Endothelial cell of umbilical vein (primary cell): ENCODE results near the gene ROPN1L. TPM values are rescaled to one million over a fixed set of nuclear protein-coding genes. Genes with fewer than 3 reads are reported as not detected.

Experiments used
- BruUV-seq: library from RNA; stranded (reverse); fragments of 400-500 nt; replicated peaks from 2 replicates; lab custom pipeline; 2021; lab: Mats Ljungman, UMichigan
- CTCF ChIA-PET: fragments of 300-600, 350-600 bp; sonication (Branson Sonifier 250); formaldehyde crosslinking; loops from one replicate; lab custom pipeline; 2021; ENCODE audit warnings: antibody characterized with exemption, inconsistent platforms; lab: Charles Lee
- POLR2A ChIA-PET: fragments of 300-600, 350-600 bp; sonication (Branson Sonifier 250); formaldehyde crosslinking; loops from one replicate; lab custom pipeline; 2021; ENCODE audit warnings: antibody characterized with exemption, inconsistent platforms; lab: Charles Lee
- DNase-seq: peaks from one replicate; pipeline ENCODE4 v3.0.0-alpha.2; 2011; ENCODE audit warnings: low read depth, low spot score
- FAIRE-seq: peaks from 2 replicates; lab custom pipeline; 2011; peaks lifted over from hg19 to GRCh38; lab: Jason Lieb, UNC
- H2AFZ ChIP-seq: 2 replicates; pipeline ENCODE4 v1.6.0; 2012; ENCODE audit warnings: low read depth, low read length, control low read depth, inconsistent platforms
- H3K27ac ChIP-seq: 2 replicates; pipeline ENCODE4 v1.5.1; 2011; ENCODE audit warnings: low read depth, mild to moderate bottlenecking, control low read depth, low read length, moderate library complexity; ENCODE audit not compliant: insufficient read depth
- H3K27me3 ChIP-seq, 2 experiments: 2 replicates each; pipeline versions ENCODE4 v1.6.0 to v1.6.1; 2011; ENCODE audit warnings: low read length in 2 of 2, mixed read lengths in 1 of 2; ENCODE audit not compliant: control insufficient read depth in 2 of 2, insufficient read depth in 2 of 2
- H3K36me3 ChIP-seq, 2 experiments: 2 replicates in 1 of 2; 3 replicates in 1 of 2; pipeline ENCODE4 v1.5.1; 2011; ENCODE audit warnings: low read length in 2 of 2, mild to moderate bottlenecking in 1 of 2, moderate library complexity in 1 of 2; ENCODE audit not compliant: control insufficient read depth in 2 of 2, insufficient read depth in 2 of 2; ENCODE audit errors: extremely low read depth in 1 of 2
- H3K4me1 ChIP-seq: 3 replicates; pipeline ENCODE4 v1.5.1; 2011; ENCODE audit warnings: mild to moderate bottlenecking, low read length; ENCODE audit not compliant: control insufficient read depth, insufficient read depth; ENCODE audit errors: extremely low read depth
- H3K4me2 ChIP-seq: 2 replicates; pipeline ENCODE4 v1.6.1; 2011; ENCODE audit warnings: low read length, control low read depth, mixed read lengths; ENCODE audit not compliant: insufficient read depth
- H3K4me3 ChIP-seq, 3 experiments: fragments of 200-600 bp in 1 of 3; sonication (generic), shearing (Covaris generic) in 1 of 3; replicated peaks in 1 of 3; 2 replicates each; pipeline ENCODE4 v1.5.1; 2011 to 2016; ENCODE audit warnings: control low read depth in 3 of 3, low read length in 3 of 3, mild to moderate bottlenecking in 2 of 3, inconsistent platforms in 1 of 3, low read depth in 1 of 3, moderate library complexity in 1 of 3; ENCODE audit not compliant: insufficient read depth in 1 of 3
- H3K79me2 ChIP-seq: 2 replicates; pipeline ENCODE4 v1.6.0; 2012; ENCODE audit warnings: low read length, inconsistent platforms; ENCODE audit not compliant: control insufficient read depth, insufficient read depth
- H3K9ac ChIP-seq: replicated peaks from 2 replicates; pipeline ENCODE3; 2011; ENCODE audit warnings: low read length, control low read depth; ENCODE audit not compliant: insufficient read depth; ENCODE audit errors: extremely low read depth
- H3K9me1 ChIP-seq: replicated peaks from 3 replicates; pipeline ENCODE4 v1.6.0; 2011; ENCODE audit warnings: mild to moderate bottlenecking, low read length; ENCODE audit not compliant: control insufficient read depth, insufficient read depth; ENCODE audit errors: extremely low read depth
- H3K9me3 ChIP-seq: replicated peaks from 2 replicates; pipeline ENCODE4 v1.5.1; 2012; ENCODE audit warnings: low read length, inconsistent platforms; ENCODE audit not compliant: control insufficient read depth, insufficient read depth
- H4K20me1 ChIP-seq: replicated peaks from 2 replicates; pipeline ENCODE3; 2011; ENCODE audit warnings: mild to moderate bottlenecking, low read length; ENCODE audit not compliant: control insufficient read depth, insufficient read depth; ENCODE audit errors: extremely low read depth
- CTCF ChIP-seq, 2 donors: IDR thresholded peaks; 1 replicate in 1 of 2; 2 replicates in 1 of 2; pipeline ENCODE4 v1.5.1; 2011; ENCODE audit warnings: low read length in 2 of 2, mild to moderate bottlenecking in 2 of 2, moderate library complexity in 2 of 2, control low read depth in 1 of 2, inconsistent platforms in 1 of 2, low read depth in 1 of 2; ENCODE audit not compliant: insufficient read depth in 1 of 2; ENCODE audit errors: extremely low read depth in 1 of 2
- EZH2 ChIP-seq: IDR thresholded peaks from 2 replicates; pipeline ENCODE4 v1.6.1; 2012; ENCODE audit warnings: borderline replicate concordance, low read depth, mild to moderate bottlenecking, moderate library complexity, low read length, inconsistent platforms; ENCODE audit not compliant: severe bottlenecking
- FOS ChIP-seq: IDR thresholded peaks from 2 replicates; pipeline ENCODE4 v1.6.1; 2011; ENCODE audit warnings: mild to moderate bottlenecking, low read length, moderate library complexity, borderline replicate concordance; ENCODE audit not compliant: insufficient read depth
- GATA2 ChIP-seq: IDR thresholded peaks from 2 replicates; pipeline ENCODE4 v1.7.0; 2011; ENCODE audit warnings: low read depth, mild to moderate bottlenecking, moderate library complexity, mixed read lengths, low read length; ENCODE audit not compliant: insufficient read length, insufficient read depth
- JUN ChIP-seq: IDR thresholded peaks from 2 replicates; pipeline ENCODE4 v1.6.1; 2011; ENCODE audit warnings: borderline replicate concordance, low read depth; ENCODE audit not compliant: insufficient read length, insufficient read depth
- MYC ChIP-seq: IDR thresholded peaks from one replicate; pipeline ENCODE4 v1.6.1; 2011; ENCODE audit warnings: mild to moderate bottlenecking, low read depth, low read length
- POLR2A ChIP-seq: IDR thresholded peaks from 2 replicates; pipeline ENCODE4 v1.6.1; 2012; ENCODE audit warnings: low read depth, mild to moderate bottlenecking, control low read depth, low read length
- POLR2AphosphoS5 ChIP-seq: IDR thresholded peaks from 2 replicates; pipeline ENCODE4 v1.6.1; 2012; ENCODE audit warnings: low read depth, mild to moderate bottlenecking, control low read depth, low read length, moderate library complexity; ENCODE audit not compliant: insufficient read depth
- dilution Hi-C: fragments of 300-500 bp; cut with MboI; formaldehyde crosslinking; loops from one replicate; pipeline ENCODE4 v1.15.0; 2019; ENCODE audit warnings: low sequenced_read_pairs; ENCODE audit not compliant: extremely low pct_ligation_motif_present
- intact Hi-C: fragments of 100-400 bp; cut with micrococcal nuclease; formaldehyde crosslinking; loops from one replicate; pipeline ENCODE4 v1.10.0; 2022
- polyA plus RNA-seq, 4 experiments: library from polyadenylated mRNA; depleted of rRNA in 3 of 4; stranded (reverse) in 3 of 4; unstranded in 1 of 4; fragments of >200 nt; gene quantifications; 2 replicates each; pipeline versions ENCODE4 v1.2.1 to v1.2.3, GENCODE V29; 2011 to 2012; ENCODE audit warnings: missing spikeins in 1 of 4
- total RNA-seq: library from RNA; stranded (reverse); gene quantifications from 2 replicates; pipeline ENCODE4 v1.2.3, GENCODE V29; 2021
- TF ChIP-seq, protein P1 (sequence below): IDR thresholded peaks from 2 replicates; pipeline ENCODE4 v1.6.1; 2011; ENCODE audit not compliant: insufficient read depth, insufficient read length

The ROPN1L gene
- total and polyA plus RNA-seq, 2 donors (not counting 3 experiments of a cell fraction or from before 2014, with no cell fraction given) = 0.30 to 0.60 TPM

DNA sequence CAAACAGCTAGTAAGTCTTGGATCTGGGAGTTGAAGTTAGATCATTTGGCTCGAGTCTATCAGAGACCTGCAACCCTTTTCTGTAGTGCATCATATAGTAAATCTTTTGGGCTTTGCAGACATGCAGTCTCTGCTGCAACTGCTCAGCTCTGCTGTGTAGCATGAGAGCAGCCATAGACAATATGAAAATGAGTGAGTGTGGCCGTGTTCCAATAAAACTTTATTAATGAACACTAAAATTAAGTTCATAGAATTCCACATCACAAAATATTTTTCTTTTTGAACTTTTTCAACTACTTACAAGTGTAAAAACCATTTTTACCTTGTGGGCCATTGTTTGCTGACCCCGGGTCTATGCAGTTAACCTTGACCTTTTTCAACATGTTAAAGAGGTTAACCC lies 35.2 kb downstream of the ROPN1L start:
- Histone ChIP-seq H4K20me1 (no peaks in the 10 kb centered on the region), H3K27me3 (peaks cover 0 to 6% of the 10 kb centered on the region in 2 experiments), H3K9me1 (no peaks in the 10 kb centered on the region), H3K4me2 (no peak overlapping the region), H3K9me3 (no peaks in the 10 kb centered on the region), H3K79me2 (no peaks in the 10 kb centered on the region), H3K4me3 (no peak overlapping the region), H3K36me3 (no peaks in the 10 kb centered on the region), H3K9ac (no peak overlapping the region), H2AFZ (no peak overlapping the region), H3K27ac (no peak overlapping the region), H3K4me1 (no peaks in the 10 kb centered on the region)
- ChIA-PET POLR2A (no interaction called here), CTCF (interaction anchor here (1.2 to 1.4 kb wide), 2 partner anchors 13 to 151 kb away, joined by 3 to 5 read pairs; no protein-coding TSS in a partner anchor)
- intact Hi-C loops (no loop called here), dilution Hi-C loops (no loop called here)
- TF ChIP-seq EZH2 = no peak
- no peak for TF ChIP-seq POLR2AphosphoS5
- no peak for TF ChIP-seq JUN
- TF ChIP-seq GATA2 = no peak
- no peak for TF ChIP-seq FOS
- no peak for TF ChIP-seq MYC
- FAIRE-seq (no peak), DNase-seq (no peak)
- BruUV-seq = no TSS peak

- Histone ChIP-seq H3K9me3 (no peaks in the 10 kb centered on the region), H3K4me1 (no peaks in the 10 kb centered on the region), H3K27ac (no peak overlapping the region), H3K36me3 (no peaks in the 10 kb centered on the region), H3K4me3 (no peak overlapping the region), H3K9me1 (no peaks in the 10 kb centered on the region), H3K27me3 (peaks cover 0 to 4% of the 10 kb centered on the region in 2 experiments), H3K79me2 (no peaks in the 10 kb centered on the region), H3K9ac (no peak overlapping the region), H2AFZ (no peak overlapping the region), H4K20me1 (no peaks in the 10 kb centered on the region), H3K4me2 (no peak overlapping the region)
- CTCF ChIA-PET = interaction anchor here (1.5 kb wide), 1 partner anchor 31 kb away, joined by 3 read pairs; no protein-coding TSS in a partner anchor
- dilution Hi-C loops (no loop called here), intact Hi-C loops (no loop called here)
- POLR2A ChIA-PET = no interaction called here
- no peak for TF ChIP-seq CTCF (IDR thresholded peaks at IDR 0.05; ENCODE audit: extremely low read depth in 1 of 2, insufficient read depth in 1 of 2, low read depth in 1 of 2, low read length in 2 of 2)
- TF ChIP-seq, protein P1, sequence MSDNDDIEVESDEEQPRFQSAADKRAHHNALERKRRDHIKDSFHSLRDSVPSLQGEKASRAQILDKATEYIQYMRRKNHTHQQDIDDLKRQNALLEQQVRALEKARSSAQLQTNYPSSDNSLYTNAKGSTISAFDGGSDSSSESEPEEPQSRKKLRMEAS = no peak
- no peak for TF ChIP-seq POLR2AphosphoS5
- no peak for TF ChIP-seq FOS
- TF ChIP-seq MYC = no peak
- TF ChIP-seq POLR2A = no peak
- TF ChIP-seq EZH2 = no peak
- no peak for TF ChIP-seq JUN
- TF ChIP-seq GATA2 = no peak
- DNase-seq (no peak), FAIRE-seq (no peak)
- BruUV-seq = no TSS peak
Observed at GRCh38 chr5:10477943-10478342, 36.3 kb downstream of the ROPN1L start.
